MM.1S (cell line): ENCODE measurements around the gene FHIT.

Experiments used
- DNase-seq: peaks from one replicate; pipeline ENCODE4 v3.0.0-alpha.2; 2015
- H2AFZ ChIP-seq: fragments of 300-600 bp; sonication (generic); 2 replicates; pipeline ENCODE4 v1.6.0; 2016; ENCODE audit warnings: antibody characterized with exemption, low read length
- H3F3A ChIP-seq: fragments of 300-600 bp; sonication (generic); 2 replicates; pipeline ENCODE4 v1.6.1; 2016; ENCODE audit warnings: mild to moderate bottlenecking, antibody characterized with exemption, low read length, moderate library complexity, mixed read lengths; ENCODE audit not compliant: insufficient read depth
- H3K27ac ChIP-seq: fragments of 300-600 bp; sonication (generic); 2 replicates; pipeline ENCODE4 v1.5.1; 2016; ENCODE audit warnings: mild to moderate bottlenecking, low read length
- H3K27me3 ChIP-seq: fragments of 300-600 bp; sonication (generic); replicated peaks from 2 replicates; pipeline ENCODE4 v1.6.0; 2016; ENCODE audit warnings: low read length; ENCODE audit not compliant: insufficient read depth
- H3K36me3 ChIP-seq: fragments of 300-600 bp; sonication (generic); replicated peaks from 2 replicates; pipeline ENCODE4 v1.6.1; 2016; ENCODE audit warnings: mild to moderate bottlenecking, low read length, mixed read lengths; ENCODE audit not compliant: insufficient read depth
- H3K4me1 ChIP-seq: fragments of 300-600 bp; sonication (generic); 2 replicates; pipeline ENCODE4 v1.6.1; 2016; ENCODE audit warnings: low read length, mixed read lengths
- H3K4me2 ChIP-seq: fragments of 300-600 bp; sonication (generic); 2 replicates; pipeline ENCODE4 v1.6.0; 2016; ENCODE audit warnings: low read depth, low read length
- H3K4me3 ChIP-seq: fragments of 300-600 bp; sonication (generic); 2 replicates; pipeline ENCODE4 v1.5.1; 2016; ENCODE audit warnings: low read length, mixed read lengths
- H3K79me2 ChIP-seq: fragments of 300-600 bp; sonication (generic); 2 replicates; pipeline ENCODE4 v1.6.1; 2016; ENCODE audit warnings: mixed run types, low read length, mixed read lengths
- H3K9ac ChIP-seq: fragments of 300-600 bp; sonication (generic); 2 replicates; pipeline ENCODE4 v1.6.1; 2016; ENCODE audit warnings: low read length, mixed read lengths
- H3K9me2 ChIP-seq: fragments of 300-600 bp; sonication (generic); replicated peaks from 2 replicates; pipeline ENCODE4 v1.6.1; 2016; ENCODE audit warnings: mild to moderate bottlenecking, low read length, mixed read lengths; ENCODE audit not compliant: insufficient read depth
- H3K9me3 ChIP-seq: fragments of 300-600 bp; sonication (generic); replicated peaks from 2 replicates; pipeline ENCODE4 v1.6.1; 2016; ENCODE audit warnings: mild to moderate bottlenecking, low read length, mixed read lengths; ENCODE audit not compliant: insufficient read depth
- H4K20me1 ChIP-seq: fragments of 300-600 bp; sonication (generic); 2 replicates; pipeline ENCODE4 v1.6.1; 2016; ENCODE audit warnings: mild to moderate bottlenecking, low read length, moderate library complexity, mixed read lengths; ENCODE audit not compliant: insufficient read depth
- CTCF ChIP-seq: fragments of 300-600 bp; sonication (generic); IDR thresholded peaks from 2 replicates; pipeline ENCODE4 v1.5.1; 2016; ENCODE audit warnings: antibody characterized with exemption, low read length, mixed read lengths
- EZH2 ChIP-seq: fragments of 300-600 bp; sonication (generic); optimal IDR thresholded peaks from 2 replicates; pipeline ENCODE3; 2017; ENCODE audit warnings: low read depth, mild to moderate bottlenecking, antibody characterized with exemption, low read length, mixed read lengths
- EZH2phosphoT487 ChIP-seq: fragments of 300-600 bp; sonication (generic); IDR thresholded peaks from 2 replicates; pipeline ENCODE4 v1.6.1; 2018; ENCODE audit warnings: antibody characterized with exemption, low read length

Gene FHIT

DNA sequence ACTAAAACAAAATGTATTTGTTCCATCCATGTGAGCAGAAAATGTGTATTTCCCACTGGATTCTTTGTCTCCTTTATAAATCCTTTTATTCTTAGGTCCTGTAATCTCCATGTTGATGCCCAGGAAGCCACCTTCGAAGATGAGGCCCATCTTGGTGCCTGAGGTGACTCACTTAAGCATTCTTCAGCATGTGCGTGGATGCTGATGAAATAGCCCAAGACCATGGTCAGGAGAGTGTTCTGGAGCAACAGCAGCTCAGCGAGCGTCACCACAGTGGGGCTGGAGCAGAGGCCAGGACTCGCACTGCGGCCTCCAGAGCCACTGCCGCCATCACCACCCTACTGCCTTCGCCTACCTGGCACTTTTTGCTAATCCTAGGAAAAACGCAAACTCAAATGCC, 520.9 kb downstream of the FHIT start:
- Histone ChIP-seq H3K27ac (no peak overlapping the region), H3K36me3 (no peaks in the 10 kb centered on the region), H4K20me1 (no peaks in the 10 kb centered on the region), H3K4me1 (no peaks in the 10 kb centered on the region), H2AFZ (no peak overlapping the region), H3K79me2 (no peaks in the 10 kb centered on the region), H3K4me3 (no peak overlapping the region), H3K9me3 (no peaks in the 10 kb centered on the region), H3F3A (no peaks in the 10 kb centered on the region), H3K27me3 (no peaks in the 10 kb centered on the region), H3K9me2 (no peaks in the 10 kb centered on the region), H3K9ac (no peak overlapping the region), H3K4me2 (no peak overlapping the region)
- no peak for TF ChIP-seq CTCF
- no peak for TF ChIP-seq EZH2phosphoT487
- no peak for TF ChIP-seq EZH2
- DNase-seq = no peak

- Histone ChIP-seq H3K79me2 (no peaks in the 10 kb centered on the region), H3K36me3 (no peaks in the 10 kb centered on the region), H3K4me2 (no peak overlapping the region), H3K27ac (no peak overlapping the region), H3K4me1 (no peaks in the 10 kb centered on the region), H3K9me3 (no peaks in the 10 kb centered on the region), H3K4me3 (no peak overlapping the region), H3K27me3 (no peaks in the 10 kb centered on the region), H4K20me1 (no peaks in the 10 kb centered on the region), H3K9ac (no peak overlapping the region), H3K9me2 (no peaks in the 10 kb centered on the region), H2AFZ (no peak overlapping the region), H3F3A (no peaks in the 10 kb centered on the region)
- DNase-seq = no peak
- TF ChIP-seq EZH2 (no peak), EZH2phosphoT487 (no peak), CTCF (no peak)
These were observed 522.2 kb downstream of the FHIT start for GRCh38 chr3:60729056-60729455.

- H3K9me2 ChIP-seq = no peaks in the 10 kb centered on the region
- no peak for DNase-seq
- H2AFZ ChIP-seq = no peak overlapping the region
- H3K9me3 ChIP-seq = no peaks in the 10 kb centered on the region
- no peaks in the 10 kb centered on the region for H3F3A ChIP-seq
- no peaks in the 10 kb centered on the region for H3K4me1 ChIP-seq
- no peaks in the 10 kb centered on the region for H3K36me3 ChIP-seq
- H3K27ac ChIP-seq = no peak overlapping the region
- H3K27me3 ChIP-seq = no peaks in the 10 kb centered on the region
- no peaks in the 10 kb centered on the region for H4K20me1 ChIP-seq
- H3K4me2 ChIP-seq = no peak overlapping the region
- H3K79me2 ChIP-seq = no peaks in the 10 kb centered on the region
- TF ChIP-seq EZH2 (no peak), EZH2phosphoT487 (no peak), CTCF (no peak)
- H3K4me3 ChIP-seq = no peak overlapping the region
- H3K9ac ChIP-seq = no peak overlapping the region
These were observed 523.2 kb downstream of the FHIT start for GRCh38 chr3:60728006-60728405.

DNA sequence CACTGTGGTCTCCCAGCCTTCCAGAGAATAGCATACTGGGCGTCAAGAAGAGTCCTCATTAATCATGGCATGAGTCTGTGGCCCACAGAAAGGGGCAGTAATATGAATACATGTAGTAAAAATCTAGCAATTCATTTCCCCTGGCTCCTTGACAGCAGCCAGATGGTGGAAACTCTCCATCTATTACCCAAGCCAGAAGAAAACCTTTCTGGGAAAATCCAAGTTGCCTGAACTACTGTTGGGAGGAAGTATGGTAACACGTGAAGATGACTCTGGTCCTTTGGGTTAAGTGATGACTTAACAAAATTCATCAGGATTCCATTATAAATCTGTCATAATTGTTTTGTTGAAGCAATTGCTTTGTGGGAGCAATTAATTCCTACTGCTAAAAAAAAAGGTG, 530.5 kb downstream of the FHIT start:
- no peak overlapping the region for H3K4me3 ChIP-seq
- TF ChIP-seq EZH2 (no peak), EZH2phosphoT487 (no peak), CTCF (no peak)

More for the DNA sequence above, 530.5 kb downstream of the FHIT start:
- no peaks in the 10 kb centered on the region for H3K9me2 ChIP-seq
- no peaks in the 10 kb centered on the region for H3F3A ChIP-seq
- no peak overlapping the region for H3K9ac ChIP-seq
- H3K27ac ChIP-seq = no peak overlapping the region
- no peak overlapping the region for H2AFZ ChIP-seq
- no peaks in the 10 kb centered on the region for H3K9me3 ChIP-seq
- H3K4me1 ChIP-seq = no peaks in the 10 kb centered on the region
- H4K20me1 ChIP-seq = no peaks in the 10 kb centered on the region
- DNase-seq = no peak
- no peaks in the 10 kb centered on the region for H3K79me2 ChIP-seq
- no peaks in the 10 kb centered on the region for H3K36me3 ChIP-seq
- no peaks in the 10 kb centered on the region for H3K27me3 ChIP-seq
- no peak overlapping the region for H3K4me2 ChIP-seq
